Measurements from ENCODE around the gene METTL1. TPM values are rescaled to one million over a fixed set of nuclear protein-coding genes. Genes with fewer than 3 reads are reported as not detected.

The METTL1 gene
- total RNA-seq, 1 donor from 2014 or later: 37.8 TPM

DNA sequence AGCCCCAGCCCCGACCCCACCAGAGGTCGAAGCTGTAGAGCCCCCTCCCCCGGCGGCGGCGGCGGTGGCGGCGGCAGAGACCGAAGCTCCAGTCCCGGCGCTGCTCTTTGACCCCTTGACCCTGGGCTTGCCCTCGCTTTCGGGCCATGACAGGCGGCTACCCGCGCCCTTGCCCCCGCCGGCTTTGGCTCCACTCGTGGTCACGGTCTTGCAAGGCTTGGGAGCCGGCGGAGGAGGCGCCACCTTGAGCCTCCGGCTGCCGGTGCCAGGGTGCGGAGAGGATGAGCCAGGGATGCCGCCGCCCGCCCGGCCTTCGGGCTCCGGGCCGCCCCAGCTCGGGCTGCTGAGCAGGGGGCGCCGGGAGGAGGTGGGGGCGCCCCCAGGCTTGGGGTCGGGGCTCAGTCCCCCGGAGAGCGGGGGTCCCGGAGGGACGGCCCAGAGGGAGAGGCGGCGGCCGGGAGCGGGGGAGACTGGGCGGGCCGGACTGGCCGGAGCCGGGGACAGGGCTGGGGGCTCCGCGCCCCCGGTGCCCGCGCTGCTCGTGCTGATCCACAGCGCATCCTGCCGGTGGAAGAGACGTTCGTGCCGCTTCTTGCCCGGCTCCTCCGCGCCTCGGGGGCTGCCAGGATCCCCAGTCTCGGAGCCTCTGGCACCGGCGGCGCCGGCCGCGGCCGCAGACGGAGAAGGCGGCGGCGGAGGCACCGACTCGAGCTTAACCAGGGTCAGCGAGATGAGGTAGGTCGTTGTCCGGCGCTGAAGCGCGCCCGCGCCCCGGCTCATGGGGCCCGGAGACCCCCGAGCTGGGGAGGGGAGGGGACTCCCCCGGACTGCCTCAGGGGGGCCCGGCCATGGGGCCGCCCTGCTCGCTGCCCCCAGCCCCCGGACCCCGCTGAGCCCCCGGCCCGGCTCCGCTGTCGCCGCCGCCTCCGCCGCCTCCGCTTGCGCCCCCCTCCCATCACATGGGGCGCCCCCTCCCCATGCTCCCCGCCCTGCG, 34.1 kb downstream of the METTL1 start:
- no peaks in the 10 kb centered on the region for H3K9me3 Mint-ChIP-seq
- no peak overlapping the region for H3K27ac Mint-ChIP-seq (ENCODE audit: unreplicated experiment)
- peak; percentile 37 for DNase-seq (ENCODE audit: low read depth, low spot score)
- no peaks in the 10 kb centered on the region for H3K36me3 Mint-ChIP-seq (ENCODE audit: low read depth)
- TF ChIP-seq, protein P1, sequence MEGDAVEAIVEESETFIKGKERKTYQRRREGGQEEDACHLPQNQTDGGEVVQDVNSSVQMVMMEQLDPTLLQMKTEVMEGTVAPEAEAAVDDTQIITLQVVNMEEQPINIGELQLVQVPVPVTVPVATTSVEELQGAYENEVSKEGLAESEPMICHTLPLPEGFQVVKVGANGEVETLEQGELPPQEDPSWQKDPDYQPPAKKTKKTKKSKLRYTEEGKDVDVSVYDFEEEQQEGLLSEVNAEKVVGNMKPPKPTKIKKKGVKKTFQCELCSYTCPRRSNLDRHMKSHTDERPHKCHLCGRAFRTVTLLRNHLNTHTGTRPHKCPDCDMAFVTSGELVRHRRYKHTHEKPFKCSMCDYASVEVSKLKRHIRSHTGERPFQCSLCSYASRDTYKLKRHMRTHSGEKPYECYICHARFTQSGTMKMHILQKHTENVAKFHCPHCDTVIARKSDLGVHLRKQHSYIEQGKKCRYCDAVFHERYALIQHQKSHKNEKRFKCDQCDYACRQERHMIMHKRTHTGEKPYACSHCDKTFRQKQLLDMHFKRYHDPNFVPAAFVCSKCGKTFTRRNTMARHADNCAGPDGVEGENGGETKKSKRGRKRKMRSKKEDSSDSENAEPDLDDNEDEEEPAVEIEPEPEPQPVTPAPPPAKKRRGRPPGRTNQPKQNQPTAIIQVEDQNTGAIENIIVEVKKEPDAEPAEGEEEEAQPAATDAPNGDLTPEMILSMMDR (conservative IDR thresholded peaks at IDR 0.05): peak; percentile 45
- H3K27me3 Mint-ChIP-seq (ENCODE audit: low read depth): peaks cover 90% of the 10 kb centered on the region
- H3K4me1 Mint-ChIP-seq: peaks cover 21% of the 10 kb centered on the region
- no peak overlapping the region for H3K4me3 Mint-ChIP-seq

DNA sequence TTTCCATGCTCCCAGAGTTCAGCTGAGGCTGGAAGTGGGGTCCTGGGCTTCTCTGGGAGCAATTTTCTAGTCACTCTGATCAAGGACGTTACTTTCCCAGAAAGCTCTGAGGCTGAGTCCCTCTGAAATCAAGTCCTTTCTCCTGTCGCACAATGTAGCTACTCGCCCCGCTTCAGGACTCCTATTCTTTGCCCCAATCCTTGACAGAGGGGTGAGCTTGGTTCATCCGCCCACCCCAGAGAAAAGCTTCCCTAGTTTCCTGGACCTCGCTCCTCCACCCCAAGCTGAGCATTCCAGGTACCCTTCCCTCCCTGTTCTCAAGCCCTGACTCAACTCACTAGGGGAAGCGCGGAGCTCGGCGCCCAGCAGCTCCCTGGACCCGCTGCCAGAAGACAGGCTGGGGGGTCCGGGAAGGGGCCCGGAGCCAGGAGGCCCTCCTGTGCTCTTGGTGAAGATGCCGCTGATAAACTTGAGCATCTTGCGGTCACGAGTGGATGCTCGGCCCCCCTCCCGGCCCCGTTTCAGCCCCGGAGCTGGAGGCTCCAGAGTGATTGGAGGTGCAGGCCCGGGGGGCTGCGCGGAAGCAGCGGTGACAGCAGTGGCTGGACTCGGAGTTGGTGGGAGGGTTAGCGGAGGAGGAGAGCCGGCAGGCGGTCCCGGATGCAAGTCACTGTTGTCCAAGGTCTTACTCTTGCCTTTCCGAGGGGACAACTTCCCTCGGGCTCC, 35.0 kb downstream of the METTL1 start:
- Mint-ChIP-seq H3K36me3 (ENCODE audit: low read depth) (no peaks in the 10 kb centered on the region), H3K27me3 (ENCODE audit: low read depth) (peaks cover 91% of the 10 kb centered on the region), H3K9me3 (no peaks in the 10 kb centered on the region), H3K4me3 (peak overlapping the region; percentile 70), H3K4me1 (peaks cover 21% of the 10 kb centered on the region), H3K27ac (ENCODE audit: unreplicated experiment) (no peak overlapping the region)
- DNase-seq (ENCODE audit: low read depth, low spot score): no peak
- TF ChIP-seq, protein P1 (conservative IDR thresholded peaks at IDR 0.05): no peak

DNA sequence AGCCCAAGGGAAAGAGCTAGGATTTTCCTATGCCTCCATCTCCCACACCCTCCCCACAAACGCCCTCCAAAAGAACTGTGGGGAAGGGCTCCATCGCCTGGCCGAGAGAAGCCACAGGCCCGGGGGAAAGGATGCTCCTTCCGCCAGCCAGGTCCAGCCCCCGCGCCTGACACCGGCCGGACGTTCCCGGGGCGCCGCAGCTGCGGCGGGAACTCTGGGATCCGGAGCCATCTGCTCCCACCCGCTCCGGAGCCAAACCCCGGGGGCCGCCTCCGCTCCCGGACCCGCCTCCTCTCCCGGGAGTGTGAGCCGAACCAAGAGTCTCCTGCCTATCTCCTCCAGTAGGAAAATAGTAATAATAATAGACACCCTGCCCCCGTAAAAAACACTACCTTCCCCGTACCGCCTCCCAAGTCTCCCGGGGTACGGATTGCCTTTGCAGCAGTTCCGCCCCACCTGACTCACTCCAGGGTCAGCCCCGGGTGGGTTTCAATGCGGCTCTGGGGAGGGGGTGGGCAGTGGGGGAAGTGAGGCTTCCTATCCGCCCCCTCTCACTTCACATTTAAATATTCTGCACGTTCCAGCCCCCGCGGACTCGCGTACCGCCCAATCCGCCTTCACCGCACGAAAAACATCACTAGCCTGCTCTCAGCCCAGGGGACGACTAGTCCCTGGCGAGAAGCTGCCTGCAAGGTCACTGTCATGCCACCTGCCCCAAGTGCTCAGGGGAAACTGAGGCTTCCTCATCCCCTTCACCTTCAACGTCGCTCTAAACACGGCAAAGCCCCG, 35.8 kb downstream of the METTL1 start:
- no peak overlapping the region for H3K27ac Mint-ChIP-seq (ENCODE audit: unreplicated experiment)
- no peaks in the 10 kb centered on the region for H3K36me3 Mint-ChIP-seq (ENCODE audit: low read depth)
- peak overlapping the region; percentile 70 for H3K4me3 Mint-ChIP-seq
- peaks cover 91% of the 10 kb centered on the region for H3K27me3 Mint-ChIP-seq (ENCODE audit: low read depth)
- TF ChIP-seq, protein P1 (conservative IDR thresholded peaks at IDR 0.05): peak; percentile 29
- DNase-seq (ENCODE audit: low read depth, low spot score): peak; percentile 39
- no peaks in the 10 kb centered on the region for H3K9me3 Mint-ChIP-seq
- H3K4me1 Mint-ChIP-seq: peaks cover 21% of the 10 kb centered on the region

DNA sequence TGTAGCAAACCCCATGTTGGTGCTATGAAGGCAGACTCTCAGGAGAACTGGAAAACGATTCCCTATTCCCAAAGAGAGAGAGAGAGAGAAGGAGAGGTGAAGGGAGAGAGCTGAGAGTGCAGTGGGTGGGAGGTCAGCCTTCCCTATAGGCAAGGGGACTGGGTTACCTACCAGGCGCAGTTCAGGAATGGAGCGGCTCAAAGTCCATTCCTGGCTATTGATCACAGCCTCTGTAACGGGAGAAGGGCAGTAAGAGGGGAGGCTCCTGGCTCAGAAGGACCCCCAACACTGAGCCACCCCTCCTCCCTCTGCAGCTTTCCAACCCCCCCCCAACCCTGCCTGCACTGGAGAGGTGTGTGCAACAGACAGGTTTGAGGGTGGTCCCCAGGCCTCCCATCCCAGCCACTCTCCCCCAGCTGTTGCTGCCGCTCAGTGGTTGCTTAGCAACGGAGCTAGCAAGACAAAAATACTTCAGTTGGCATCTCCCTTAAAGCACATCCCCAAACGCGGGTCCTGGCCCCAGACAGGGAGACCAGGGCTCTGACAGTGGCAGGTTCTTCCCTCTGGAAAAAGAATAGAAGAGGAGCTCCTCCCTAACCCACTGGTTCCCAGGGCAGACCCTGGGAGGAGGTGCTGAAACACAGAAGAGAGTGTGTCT, 36.6 kb downstream of the METTL1 start:
- Mint-ChIP-seq H3K9me3 (no peaks in the 10 kb centered on the region), H3K27me3 (ENCODE audit: low read depth) (peaks cover 91% of the 10 kb centered on the region), H3K36me3 (ENCODE audit: low read depth) (no peaks in the 10 kb centered on the region), H3K4me3 (peak overlapping the region; percentile 47), H3K27ac (ENCODE audit: unreplicated experiment) (peak overlapping the region; percentile 62), H3K4me1 (peaks cover 21% of the 10 kb centered on the region)
- TF ChIP-seq, protein P1 (conservative IDR thresholded peaks at IDR 0.05): no peak
- no peak for DNase-seq (ENCODE audit: low read depth, low spot score)
